HFF-Myc (cell line): Measurements from ENCODE around the gene PTPRT.

ENCODE experiments used
- DNase-seq: peaks from one replicate; pipeline ENCODE4 v3.0.0-alpha.2; 2011; ENCODE audit warnings: low read depth; ENCODE audit errors: extremely low read depth
- H3K4me3 ChIP-seq: replicated peaks from 2 replicates; pipeline ENCODE4 v1.5.1; 2011; ENCODE audit warnings: low read depth, mild to moderate bottlenecking, control low read depth, low read length
- CTCF ChIP-seq: IDR thresholded peaks from 2 replicates; pipeline ENCODE4 v1.5.1; 2012; ENCODE audit warnings: mild to moderate bottlenecking, low read depth, low read length, control low read depth; ENCODE audit errors: missing control alignments

Gene PTPRT

GRCh38 chr20:42308171-42308570 is 881.5 kb downstream of the PTPRT start:
- no peak for DNase-seq
- no peak for TF ChIP-seq CTCF
- H3K4me3 ChIP-seq = no peak overlapping the region

- no peak for DNase-seq
Observed at GRCh38 chr20:42295592-42295991, 894.1 kb downstream of the PTPRT start.

GRCh38 chr20:42294976-42295375 is 894.7 kb downstream of the PTPRT start:
- TF ChIP-seq CTCF = no peak
- DNase-seq = no peak
- H3K4me3 ChIP-seq = no peak overlapping the region

More at GRCh38 chr20:42295592-42295991, 894.1 kb downstream of the PTPRT start:
- no peak for TF ChIP-seq CTCF
- H3K4me3 ChIP-seq = no peak overlapping the region

- H3K4me3 ChIP-seq = no peak overlapping the region
- no peak for TF ChIP-seq CTCF
- DNase-seq = no peak
Observed at GRCh38 chr20:42281801-42282200, 907.9 kb downstream of the PTPRT start.

- no peak overlapping the region for H3K4me3 ChIP-seq
- no peak for DNase-seq
- TF ChIP-seq CTCF = no peak
Observed at GRCh38 chr20:42276718-42277602, 912.7 kb downstream of the PTPRT start.

- TF ChIP-seq CTCF = no peak
- H3K4me3 ChIP-seq = no peak overlapping the region
- DNase-seq = no peak
Observed at GRCh38 chr20:42274986-42275385, 914.7 kb downstream of the PTPRT start.
